Right cardiac atrium (tissue), 5 donors: Measurements from ENCODE around the gene ERC1. TPM values are rescaled to one million over a fixed set of nuclear protein-coding genes. Genes with fewer than 3 reads are reported as not detected.

Experiments used
- ATAC-seq, 2 donors: fragments of 200-7000 bp; cut with Tn5 transposase; one replicate each; pipeline versions ENCODE4 v1.8.0 to v1.9.1; 2020; ENCODE audit warnings: moderate library complexity in 2 of 2, mild to moderate bottlenecking in 1 of 2
- DNase-seq, 3 donors: peaks; one replicate each; pipeline ENCODE4 v3.0.0-alpha.2; 2020
- H3K27ac ChIP-seq: one replicate; pipeline ENCODE4 v1.5.1; 2013; ENCODE audit warnings: mild to moderate bottlenecking, low read length, control low read depth, moderate library complexity
- H3K27me3 ChIP-seq: one replicate; pipeline ENCODE4 v1.6.1; 2013; ENCODE audit not compliant: control insufficient read depth, insufficient read depth
- H3K4me1 ChIP-seq: one replicate; pipeline ENCODE4 v1.6.1; 2013; ENCODE audit warnings: low read length; ENCODE audit not compliant: control insufficient read depth, insufficient read depth
- H3K4me3 ChIP-seq: one replicate; pipeline ENCODE4 v1.5.1; 2013; ENCODE audit warnings: low read length, control low read depth
- H3K9me3 ChIP-seq: one replicate; pipeline ENCODE4 v1.6.1; 2013; ENCODE audit warnings: low read length; ENCODE audit not compliant: control insufficient read depth
- WGBS: extraction: QIAGEN DNeasy Blood & Tissue Kit; methylation state at CpG from one replicate; pipeline ENCODE4 v1.1.7; 2013; 5-methylcytosine and 5-hydroxymethylcytosine counted together
- intact Hi-C, 4 donors: fragments of 100-400 bp; cut with DNase I; formaldehyde crosslinking; loops; one replicate each; pipeline versions ENCODE4 v1.11.0 to v1.14.0; 2022 to 2023
- polyA plus RNA-seq: library from polyadenylated mRNA; stranded (reverse); fragments of 200-250 nt; gene quantifications from one replicate; pipeline ENCODE4 v1.2.3, GENCODE V29; 2013
- total RNA-seq, 4 donors: library from RNA; stranded (reverse); fragmentation: NEBNext Ultra II Directional; extraction: Animal tissue kit (Norgen Biotek cat#: 25700); gene quantifications; one replicate each; pipeline ENCODE4 v1.2.1, GENCODE V29; 2021
- donor health status: healthy with polysubstance abuse.
- donor health status: DM: no; HTN: yes; CAD: no.
- donor health status: DM: no; HTN: no; CAD: no.
- donor health status: DM: no; HTN: yes; CAD: no; lungs with severe emphysema.
- donor health status: DM: yes; HTN: yes; CAD: no.

The ERC1 gene
- total and polyA plus RNA-seq, 5 donors, result 15.0 to 71.4 (median 62.9) TPM

DNA sequence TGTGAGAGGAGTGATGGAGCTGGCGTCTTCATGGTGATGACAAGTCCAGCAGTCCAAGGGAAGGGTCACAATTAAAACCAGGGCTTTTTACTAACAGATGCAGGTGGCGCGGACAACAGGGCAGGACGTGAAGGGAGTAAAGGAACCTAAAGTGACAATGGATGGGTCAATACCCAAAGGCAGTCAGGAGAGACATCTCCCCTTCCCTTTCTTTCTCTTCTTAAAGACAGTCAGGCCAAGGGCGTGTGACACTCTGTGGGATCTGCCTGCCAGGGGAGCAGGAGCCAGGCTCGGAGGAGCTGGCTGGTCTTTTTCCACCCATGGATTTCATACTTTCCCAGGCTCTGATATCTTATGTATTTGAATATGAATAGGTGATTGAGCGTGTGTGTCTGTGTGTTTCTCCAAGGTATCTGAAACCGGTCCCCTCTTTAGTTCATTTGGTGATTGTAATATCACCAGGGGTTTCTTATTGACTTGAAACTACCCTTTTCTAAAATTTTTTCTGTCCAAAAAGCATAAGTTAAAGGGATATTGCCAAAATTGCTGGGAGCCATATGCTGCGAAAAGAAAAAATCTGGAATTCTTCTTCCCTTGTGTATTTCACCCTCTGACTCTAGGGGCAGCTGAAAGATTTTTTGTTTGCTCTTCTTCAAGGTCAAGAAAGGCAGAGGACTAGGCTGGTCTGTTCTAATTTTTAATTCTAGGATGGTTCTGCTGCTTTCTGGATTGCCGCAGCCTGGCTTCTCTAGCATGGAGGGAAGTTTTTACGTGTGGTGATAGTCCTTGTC, 541.5 kb downstream of the ERC1 start:
- ATAC-seq (no peak), DNase-seq (no peak)
- WGBS, result 70% methylated on average over 11 of the region's 11 CpGs
- Histone ChIP-seq H3K9me3 (no peaks in the 10 kb centered on the region), H3K4me1 (no peaks in the 10 kb centered on the region), H3K27me3 (no peaks in the 10 kb centered on the region), H3K4me3 (no peak overlapping the region), H3K27ac (no peak overlapping the region)
- intact Hi-C loops, result no loop called here

DNA sequence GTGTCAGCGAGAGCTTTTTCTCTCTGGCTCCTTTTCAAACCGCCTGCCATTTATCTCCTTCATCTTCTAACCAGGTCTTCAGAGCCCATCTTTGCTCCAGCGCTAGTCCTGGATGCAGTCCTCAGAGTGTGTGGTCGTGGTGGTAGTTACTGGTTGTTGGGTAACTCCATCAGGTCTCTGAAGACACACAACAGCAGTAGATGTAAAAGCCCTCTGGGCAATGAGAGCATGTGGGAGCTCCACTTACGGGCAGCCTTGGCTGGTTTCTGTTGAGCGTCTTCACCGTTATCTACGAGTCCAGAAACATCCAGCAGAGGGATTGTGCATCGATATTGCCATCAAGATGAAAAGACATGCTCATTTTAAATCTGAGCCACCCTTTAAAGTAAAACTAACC, 542.2 kb downstream of the ERC1 start:
- H3K27me3 ChIP-seq, result no peaks in the 10 kb centered on the region
- ATAC-seq, result no peak
- 44% methylated on average over 9 of the region's 9 CpGs for WGBS

DNA sequence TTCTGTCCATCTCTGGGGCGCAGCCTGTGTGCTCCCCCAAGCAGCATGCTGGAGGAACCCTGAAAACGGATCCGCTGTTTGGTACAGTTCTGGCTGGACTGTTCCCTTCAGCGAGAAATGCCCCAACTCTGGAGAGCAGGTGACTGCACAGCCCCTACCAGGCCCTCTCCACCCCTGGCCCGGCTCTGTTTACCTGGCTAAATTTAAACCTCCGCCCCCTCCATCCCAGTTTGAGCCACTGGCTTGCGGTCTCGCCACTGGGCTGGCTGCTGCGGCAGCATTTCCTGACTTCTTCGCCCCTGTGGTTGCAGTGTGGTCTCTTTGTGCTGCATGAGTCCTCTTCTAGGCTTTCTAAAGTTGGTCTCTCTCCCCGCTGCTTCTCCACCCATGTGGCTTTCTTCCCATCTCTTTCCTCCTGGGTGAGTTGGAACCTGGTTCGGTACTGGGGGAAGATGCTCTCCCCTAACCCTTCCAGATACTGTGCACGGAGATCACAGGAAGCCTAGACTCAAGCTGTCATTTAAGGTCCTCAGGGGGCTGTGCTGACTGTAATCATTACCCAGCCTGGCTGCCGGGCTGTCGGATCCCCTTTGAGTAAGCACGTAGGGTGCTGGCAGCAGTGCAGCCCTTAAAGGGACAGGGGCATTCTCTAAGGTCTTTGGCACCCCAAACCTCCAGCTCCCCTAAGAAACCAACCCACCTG, 542.7 kb downstream of the ERC1 start:
- 42% methylated on average over 16 of the region's 16 CpGs for WGBS
- ATAC-seq, result peak in 1 of 2 donors; percentile 14
- Histone ChIP-seq H3K4me3 (peak overlapping the region; percentile 3), H3K27ac (no peak overlapping the region), H3K9me3 (no peaks in the 10 kb centered on the region), H3K27me3 (no peaks in the 10 kb centered on the region), H3K4me1 (no peaks in the 10 kb centered on the region)
- intact Hi-C loops, result no loop called here
- DNase-seq, result no peak

More for the DNA sequence above, 542.2 kb downstream of the ERC1 start:
- Histone ChIP-seq H3K9me3 (no peaks in the 10 kb centered on the region), H3K4me3 (peak overlapping the region; percentile 3), H3K4me1 (no peaks in the 10 kb centered on the region), H3K27ac (no peak overlapping the region)
- no peak for DNase-seq
- intact Hi-C loops, result no loop called here

DNA sequence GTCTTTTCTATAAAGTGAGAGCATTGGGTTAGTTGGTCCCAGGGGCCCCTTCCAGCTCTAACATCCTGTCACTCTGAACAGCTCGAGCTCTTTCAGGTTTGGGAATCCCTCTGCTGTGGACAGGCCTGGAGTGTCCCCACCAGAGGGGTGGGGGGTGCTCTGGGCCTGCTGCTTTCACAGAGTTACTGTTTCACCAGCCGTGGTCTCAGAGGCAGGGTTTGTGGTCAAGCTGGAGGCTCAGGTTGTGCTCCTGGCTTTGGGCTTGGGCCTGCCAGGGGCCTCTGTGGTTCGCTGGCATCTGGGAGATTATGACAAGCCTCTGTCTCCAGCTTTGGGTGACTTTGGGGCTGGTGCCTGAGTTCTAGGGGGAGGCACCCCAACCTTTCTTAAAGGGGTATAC, 543.7 kb downstream of the ERC1 start:
- 63% methylated on average over 3 of the region's 3 CpGs for WGBS
- H3K27ac ChIP-seq, result no peak overlapping the region
- no peaks in the 10 kb centered on the region for H3K27me3 ChIP-seq
- ATAC-seq (no peak), DNase-seq (no peak)
- H3K4me1 ChIP-seq, result no peaks in the 10 kb centered on the region
- intact Hi-C loops, result no loop called here
- no peaks in the 10 kb centered on the region for H3K9me3 ChIP-seq
- no peak overlapping the region for H3K4me3 ChIP-seq

DNA sequence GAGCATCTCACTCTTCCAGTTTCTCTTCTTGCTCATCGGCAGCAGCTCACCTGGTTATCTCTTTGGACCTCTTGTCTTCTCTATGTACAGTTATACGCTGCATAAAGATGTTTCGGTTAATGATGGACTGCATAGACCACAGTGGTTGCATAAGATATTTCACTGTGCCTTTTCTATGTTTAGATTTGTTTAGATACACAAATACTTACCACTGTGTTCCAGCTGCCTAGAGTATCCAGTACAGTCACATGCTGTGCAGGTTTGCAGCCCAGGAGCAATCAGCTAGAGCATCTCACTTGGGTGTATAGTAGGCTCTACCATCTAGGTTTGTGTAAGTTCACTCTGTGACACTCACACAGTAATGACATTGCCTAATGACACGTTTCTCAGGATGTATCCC, 545.8 kb downstream of the ERC1 start:
- Histone ChIP-seq H3K4me3 (no peak overlapping the region), H3K9me3 (no peaks in the 10 kb centered on the region), H3K27me3 (no peaks in the 10 kb centered on the region), H3K27ac (no peak overlapping the region), H3K4me1 (no peaks in the 10 kb centered on the region)
- 88% methylated on average over 4 of the region's 4 CpGs for WGBS
- DNase-seq (no peak), ATAC-seq (no peak)
- intact Hi-C loops, result no loop called here

DNA sequence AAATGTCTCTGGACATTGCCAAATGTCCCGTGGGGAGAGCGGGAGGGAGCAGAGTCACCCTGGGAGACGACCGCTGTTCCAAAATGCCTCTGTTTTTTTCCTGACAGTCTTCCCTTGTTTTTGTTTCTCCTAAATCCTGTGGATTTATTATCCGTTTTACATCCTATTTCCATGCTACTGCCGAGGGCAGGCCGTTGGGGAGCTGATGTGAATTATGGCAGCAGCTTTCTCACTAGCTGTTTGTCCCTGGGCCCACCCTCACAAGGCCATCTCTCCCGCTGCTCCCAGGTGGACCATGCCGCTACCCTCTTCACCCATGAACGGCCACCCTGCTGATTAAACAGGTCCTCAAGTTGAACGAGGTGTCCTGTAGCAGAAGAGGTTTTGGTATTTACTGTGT, 548.1 kb downstream of the ERC1 start:
- WGBS, result 89% methylated on average over 11 of the region's 11 CpGs
- no peaks in the 10 kb centered on the region for H3K9me3 ChIP-seq

DNA sequence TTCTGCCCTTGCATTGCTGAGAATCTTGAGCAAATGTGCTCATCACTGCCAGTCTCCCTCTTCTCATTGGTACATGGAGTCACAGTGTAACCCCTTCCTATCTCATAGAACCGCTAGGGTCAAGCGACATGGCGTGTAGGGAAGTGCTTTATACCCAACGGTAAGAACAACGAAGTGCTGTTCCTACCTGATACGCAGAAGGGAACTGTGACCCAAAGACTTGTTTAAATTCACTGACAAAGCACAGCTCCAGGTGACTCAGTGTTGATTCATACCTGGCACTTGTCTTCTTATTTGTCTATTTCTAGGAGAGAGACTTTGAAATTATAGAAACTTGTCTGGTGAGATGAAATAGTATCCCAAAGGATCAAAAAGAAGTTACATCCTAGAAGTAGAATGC, 549.7 kb downstream of the ERC1 start:
- intact Hi-C loops, result no loop called here
- WGBS, result 94% methylated on average over 6 of the region's 6 CpGs
- no peak for DNase-seq

More for the DNA sequence above, 548.1 kb downstream of the ERC1 start:
- Histone ChIP-seq H3K4me3 (no peak overlapping the region), H3K27me3 (no peaks in the 10 kb centered on the region), H3K27ac (no peak overlapping the region), H3K4me1 (no peaks in the 10 kb centered on the region)
- DNase-seq (no peak), ATAC-seq (no peak)
- intact Hi-C loops, result no loop called here

DNA sequence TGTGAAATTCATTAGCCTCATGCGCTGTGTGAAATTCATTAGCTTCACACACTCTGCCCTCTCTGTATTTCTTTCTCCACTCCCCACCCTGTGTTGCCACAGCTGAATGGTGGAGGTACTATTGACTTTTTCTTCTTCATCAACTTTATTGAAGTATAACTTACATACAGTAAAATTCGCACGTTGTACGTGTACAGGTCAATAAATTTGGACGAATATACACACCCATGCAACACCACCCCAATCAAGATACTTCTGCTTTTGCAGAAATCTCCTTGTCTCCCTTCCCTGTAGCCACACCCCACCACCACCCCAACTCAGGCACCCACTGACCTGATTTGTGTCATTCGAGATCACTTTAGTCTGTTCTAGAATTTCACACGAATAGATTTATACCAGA, 551.6 kb downstream of the ERC1 start:
- H3K27ac ChIP-seq, result no peak overlapping the region
- ATAC-seq, result no peak
- H3K27me3 ChIP-seq, result no peaks in the 10 kb centered on the region
- WGBS, result 94% methylated on average over 7 of the region's 7 CpGs
- H3K9me3 ChIP-seq, result no peaks in the 10 kb centered on the region
- no peak overlapping the region for H3K4me3 ChIP-seq
- intact Hi-C loops, result no loop called here
- no peak for DNase-seq
- H3K4me1 ChIP-seq, result no peaks in the 10 kb centered on the region

More for the DNA sequence above, 549.7 kb downstream of the ERC1 start:
- H3K4me3 ChIP-seq, result no peak overlapping the region
- no peaks in the 10 kb centered on the region for H3K9me3 ChIP-seq
- H3K27ac ChIP-seq, result no peak overlapping the region
- ATAC-seq, result no peak
- no peaks in the 10 kb centered on the region for H3K4me1 ChIP-seq
- no peaks in the 10 kb centered on the region for H3K27me3 ChIP-seq

DNA sequence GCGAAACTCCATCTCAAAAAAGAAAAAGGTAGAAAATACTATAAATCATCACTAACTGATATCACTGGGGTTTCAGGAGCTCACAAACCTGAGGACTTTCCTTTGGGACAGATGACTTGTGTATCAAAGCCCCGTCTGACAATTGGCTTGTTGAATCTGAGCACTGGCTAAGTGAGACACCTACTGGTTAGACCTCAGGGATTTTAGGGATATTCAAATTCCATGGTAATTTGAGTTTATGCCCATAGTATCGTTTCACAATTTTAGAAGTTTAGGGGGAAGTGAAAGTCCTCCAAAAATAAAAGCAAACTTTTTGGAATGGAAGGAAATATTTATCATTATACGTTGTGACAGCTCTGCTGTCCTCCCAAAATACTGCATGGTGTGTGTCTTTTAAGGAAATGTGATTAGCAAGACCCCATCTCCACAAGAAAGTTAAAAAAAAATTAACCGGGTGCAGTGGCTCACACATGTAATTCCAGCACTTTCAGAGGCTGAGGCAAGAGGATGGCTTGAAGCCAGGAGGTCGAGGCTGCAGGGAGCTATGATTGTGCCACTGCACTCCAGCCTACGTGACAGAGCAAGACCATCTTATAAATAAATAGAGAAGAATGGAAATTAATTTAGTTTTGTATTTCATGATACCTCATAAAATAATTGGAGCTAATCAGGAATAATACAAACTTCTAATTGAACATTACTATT, 554.1 kb downstream of the ERC1 start:
- no peaks in the 10 kb centered on the region for H3K4me1 ChIP-seq
- ATAC-seq (peak in 1 of 2 donors; percentile 52), DNase-seq (peak in 2 of 3 donors; percentile 50 to 71)
- H3K27ac ChIP-seq, result no peak overlapping the region
- intact Hi-C loops, result no loop called here
- H3K27me3 ChIP-seq, result no peaks in the 10 kb centered on the region
- H3K4me3 ChIP-seq, result no peak overlapping the region
- H3K9me3 ChIP-seq, result no peaks in the 10 kb centered on the region
- 49% methylated on average over 7 of the region's 7 CpGs for WGBS
